ENCODE data around the gene SRGAP3.

SRGAP3 gene

DNA sequence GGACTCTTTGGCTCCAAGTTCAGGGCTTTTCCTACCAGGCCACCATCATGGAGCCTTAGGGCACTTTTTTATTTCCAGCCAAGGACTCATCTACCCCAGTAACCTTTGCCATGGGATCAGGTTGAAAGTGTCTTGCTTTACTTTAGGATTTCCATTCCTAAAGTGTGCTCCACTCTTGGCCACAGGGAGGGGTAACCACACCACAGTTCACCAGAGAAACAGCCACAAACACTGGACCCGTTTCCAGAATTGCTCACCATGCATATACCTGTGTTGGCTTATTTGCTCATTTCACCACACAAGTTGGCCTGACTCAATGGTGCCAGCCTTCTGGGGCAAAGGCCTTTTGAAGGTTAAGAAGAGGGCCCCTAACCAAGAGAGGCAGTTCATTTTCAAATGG is 215.6 kb downstream of the SRGAP3 start:
- ChIA-PET CTCF (no interaction called here), POLR2A (no interaction called here)
- TF ChIP-seq ZNF514 (tag by site-specific recombination; IDR thresholded peaks at IDR 0.05), result no peak
- TF ChIP-seq, protein P1, sequence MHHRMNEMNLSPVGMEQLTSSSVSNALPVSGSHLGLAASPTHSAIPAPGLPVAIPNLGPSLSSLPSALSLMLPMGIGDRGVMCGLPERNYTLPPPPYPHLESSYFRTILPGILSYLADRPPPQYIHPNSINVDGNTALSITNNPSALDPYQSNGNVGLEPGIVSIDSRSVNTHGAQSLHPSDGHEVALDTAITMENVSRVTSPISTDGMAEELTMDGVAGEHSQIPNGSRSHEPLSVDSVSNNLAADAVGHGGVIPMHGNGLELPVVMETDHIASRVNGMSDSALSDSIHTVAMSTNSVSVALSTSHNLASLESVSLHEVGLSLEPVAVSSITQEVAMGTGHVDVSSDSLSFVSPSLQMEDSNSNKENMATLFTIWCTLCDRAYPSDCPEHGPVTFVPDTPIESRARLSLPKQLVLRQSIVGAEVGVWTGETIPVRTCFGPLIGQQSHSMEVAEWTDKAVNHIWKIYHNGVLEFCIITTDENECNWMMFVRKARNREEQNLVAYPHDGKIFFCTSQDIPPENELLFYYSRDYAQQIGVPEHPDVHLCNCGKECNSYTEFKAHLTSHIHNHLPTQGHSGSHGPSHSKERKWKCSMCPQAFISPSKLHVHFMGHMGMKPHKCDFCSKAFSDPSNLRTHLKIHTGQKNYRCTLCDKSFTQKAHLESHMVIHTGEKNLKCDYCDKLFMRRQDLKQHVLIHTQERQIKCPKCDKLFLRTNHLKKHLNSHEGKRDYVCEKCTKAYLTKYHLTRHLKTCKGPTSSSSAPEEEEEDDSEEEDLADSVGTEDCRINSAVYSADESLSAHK (tag by site-specific recombination; IDR thresholded peaks at IDR 0.05), result no peak
- TF ChIP-seq ZFP41 (tag by site-specific recombination; IDR thresholded peaks at IDR 0.05; ENCODE audit: borderline replicate concordance), result no peak
- TF ChIP-seq ZNF560 (tag by site-specific recombination; IDR thresholded peaks at IDR 0.05; ENCODE audit: borderline replicate concordance), result no peak
- TF ChIP-seq, protein P2, sequence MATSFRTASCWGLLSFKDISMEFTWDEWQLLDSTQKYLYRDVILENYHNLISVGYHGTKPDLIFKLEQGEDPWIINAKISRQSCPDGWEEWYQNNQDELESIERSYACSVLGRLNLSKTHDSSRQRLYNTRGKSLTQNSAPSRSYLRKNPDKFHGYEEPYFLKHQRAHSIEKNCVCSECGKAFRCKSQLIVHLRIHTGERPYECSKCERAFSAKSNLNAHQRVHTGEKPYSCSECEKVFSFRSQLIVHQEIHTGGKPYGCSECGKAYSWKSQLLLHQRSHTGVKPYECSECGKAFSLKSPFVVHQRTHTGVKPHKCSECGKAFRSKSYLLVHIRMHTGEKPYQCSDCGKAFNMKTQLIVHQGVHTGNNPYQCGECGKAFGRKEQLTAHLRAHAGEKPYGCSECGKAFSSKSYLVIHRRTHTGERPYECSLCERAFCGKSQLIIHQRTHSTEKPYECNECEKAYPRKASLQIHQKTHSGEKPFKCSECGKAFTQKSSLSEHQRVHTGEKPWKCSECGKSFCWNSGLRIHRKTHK (tag by site-specific recombination; IDR thresholded peaks at IDR 0.05), result no peak
- no peak for TF ChIP-seq ZFP3 (tag by site-specific recombination; IDR thresholded peaks at IDR 0.05; ENCODE audit: low read depth)
- TF ChIP-seq, protein P3, sequence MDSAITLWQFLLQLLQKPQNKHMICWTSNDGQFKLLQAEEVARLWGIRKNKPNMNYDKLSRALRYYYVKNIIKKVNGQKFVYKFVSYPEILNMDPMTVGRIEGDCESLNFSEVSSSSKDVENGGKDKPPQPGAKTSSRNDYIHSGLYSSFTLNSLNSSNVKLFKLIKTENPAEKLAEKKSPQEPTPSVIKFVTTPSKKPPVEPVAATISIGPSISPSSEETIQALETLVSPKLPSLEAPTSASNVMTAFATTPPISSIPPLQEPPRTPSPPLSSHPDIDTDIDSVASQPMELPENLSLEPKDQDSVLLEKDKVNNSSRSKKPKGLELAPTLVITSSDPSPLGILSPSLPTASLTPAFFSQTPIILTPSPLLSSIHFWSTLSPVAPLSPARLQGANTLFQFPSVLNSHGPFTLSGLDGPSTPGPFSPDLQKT (IDR thresholded peaks at IDR 0.05; ENCODE audit: borderline replicate concordance, low read depth, low read length), result no peak
- TF ChIP-seq ZNF549 (tag by site-specific recombination; IDR thresholded peaks at IDR 0.05), result no peak
- no peak for TF ChIP-seq YY2 (tag by site-specific recombination; IDR thresholded peaks at IDR 0.05)
- no peak for TF ChIP-seq ZNF404 (tag by site-specific recombination; IDR thresholded peaks at IDR 0.05)
- no peak for TF ChIP-seq BCL11A (tag by site-specific recombination; IDR thresholded peaks at IDR 0.05; ENCODE audit: low read depth)
- no peak for TF ChIP-seq ZNF561 (tag by site-specific recombination; IDR thresholded peaks at IDR 0.05; ENCODE audit: borderline replicate concordance)
- TF ChIP-seq, protein P4, sequence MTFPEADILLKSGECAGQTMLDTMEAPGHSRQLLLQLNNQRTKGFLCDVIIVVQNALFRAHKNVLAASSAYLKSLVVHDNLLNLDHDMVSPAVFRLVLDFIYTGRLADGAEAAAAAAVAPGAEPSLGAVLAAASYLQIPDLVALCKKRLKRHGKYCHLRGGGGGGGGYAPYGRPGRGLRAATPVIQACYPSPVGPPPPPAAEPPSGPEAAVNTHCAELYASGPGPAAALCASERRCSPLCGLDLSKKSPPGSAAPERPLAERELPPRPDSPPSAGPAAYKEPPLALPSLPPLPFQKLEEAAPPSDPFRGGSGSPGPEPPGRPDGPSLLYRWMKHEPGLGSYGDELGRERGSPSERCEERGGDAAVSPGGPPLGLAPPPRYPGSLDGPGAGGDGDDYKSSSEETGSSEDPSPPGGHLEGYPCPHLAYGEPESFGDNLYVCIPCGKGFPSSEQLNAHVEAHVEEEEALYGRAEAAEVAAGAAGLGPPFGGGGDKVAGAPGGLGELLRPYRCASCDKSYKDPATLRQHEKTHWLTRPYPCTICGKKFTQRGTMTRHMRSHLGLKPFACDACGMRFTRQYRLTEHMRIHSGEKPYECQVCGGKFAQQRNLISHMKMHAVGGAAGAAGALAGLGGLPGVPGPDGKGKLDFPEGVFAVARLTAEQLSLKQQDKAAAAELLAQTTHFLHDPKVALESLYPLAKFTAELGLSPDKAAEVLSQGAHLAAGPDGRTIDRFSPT (tag by site-specific recombination; IDR thresholded peaks at IDR 0.05), result no peak
- no peak for TF ChIP-seq TCF7L2 (IDR thresholded peaks at IDR 0.05; ENCODE audit: borderline replicate concordance, low read depth, low read length)
- TF ChIP-seq, protein P5, sequence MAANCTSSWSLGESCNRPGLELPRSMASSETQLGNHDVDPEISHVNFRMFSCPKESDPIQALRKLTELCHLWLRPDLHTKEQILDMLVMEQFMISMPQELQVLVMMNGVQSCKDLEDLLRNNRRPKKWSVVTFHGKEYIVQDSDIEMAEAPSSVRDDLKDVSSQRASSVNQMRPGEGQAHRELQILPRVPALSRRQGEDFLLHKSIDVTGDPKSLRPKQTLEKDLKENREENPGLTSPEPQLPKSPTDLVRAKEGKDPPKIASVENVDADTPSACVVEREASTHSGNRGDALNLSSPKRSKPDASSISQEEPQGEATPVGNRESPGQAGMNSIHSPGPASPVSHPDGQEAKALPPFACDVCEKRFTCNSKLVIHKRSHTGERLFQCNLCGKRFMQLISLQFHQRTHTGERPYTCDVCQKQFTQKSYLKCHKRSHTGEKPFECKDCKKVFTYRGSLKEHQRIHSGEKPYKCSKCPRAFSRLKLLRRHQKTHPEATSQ (tag by site-specific recombination; IDR thresholded peaks at IDR 0.05), result no peak
- no peak for TF ChIP-seq ZFP37 (tag by site-specific recombination; IDR thresholded peaks at IDR 0.05)

DNA sequence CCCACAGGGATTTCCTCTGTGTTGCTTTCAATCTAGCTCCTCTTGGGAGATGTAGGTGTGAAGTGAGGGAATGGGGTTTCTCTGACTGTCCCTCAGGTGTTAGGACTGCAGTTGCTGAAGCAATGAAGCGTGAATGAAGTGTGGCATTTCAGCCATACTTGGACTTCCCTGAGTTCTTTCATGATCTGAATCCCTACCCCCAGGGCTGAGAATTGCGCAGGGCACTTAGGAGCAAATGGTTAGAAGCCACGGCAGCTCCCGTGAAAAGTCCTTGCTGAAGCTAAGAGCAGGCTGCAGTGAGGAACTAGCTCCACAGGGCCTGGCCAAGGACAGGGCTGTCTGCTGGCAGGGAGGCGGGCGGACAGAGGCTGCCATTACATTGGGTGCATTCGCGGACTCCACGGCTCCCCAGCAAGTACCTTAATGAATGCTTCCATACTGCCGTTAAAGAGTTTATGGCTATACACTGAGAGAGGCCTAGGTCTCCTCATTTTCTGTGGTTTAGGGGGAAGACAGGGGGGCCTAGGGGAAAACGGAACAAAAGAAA is 217.1 kb downstream of the SRGAP3 start:
- ChIA-PET POLR2A (no interaction called here), CTCF (no interaction called here)
- Histone ChIP-seq H3K4me1 (ENCODE audit: control insufficient read depth, insufficient read depth, low read length) (peaks cover 5% of the 10 kb centered on the region; the same call in 1 of the 2 replicates), H3K27ac (ENCODE audit: extremely low read depth, low read depth, low read length) (no peak overlapping the region), H3K36me3 (ENCODE audit: control insufficient read depth in 2 of 2, insufficient read depth in 1 of 2, low read length in 2 of 2) (no peaks in the 10 kb centered on the region), H3K9me3 (ENCODE audit: control insufficient read depth, insufficient read depth, low read depth, low read length) (no peaks in the 10 kb centered on the region), H3K4me3 (ENCODE audit: low read depth, low read length) (no peak overlapping the region)
- TF ChIP-seq ZEB2 (tag by site-specific recombination; IDR thresholded peaks at IDR 0.05), result no peak
- no peak for TF ChIP-seq ZNF175 (tag by site-specific recombination; IDR thresholded peaks at IDR 0.05)
- TF ChIP-seq PRDM1 (tag by site-specific recombination; IDR thresholded peaks at IDR 0.05), result no peak
- TF ChIP-seq, protein P6, sequence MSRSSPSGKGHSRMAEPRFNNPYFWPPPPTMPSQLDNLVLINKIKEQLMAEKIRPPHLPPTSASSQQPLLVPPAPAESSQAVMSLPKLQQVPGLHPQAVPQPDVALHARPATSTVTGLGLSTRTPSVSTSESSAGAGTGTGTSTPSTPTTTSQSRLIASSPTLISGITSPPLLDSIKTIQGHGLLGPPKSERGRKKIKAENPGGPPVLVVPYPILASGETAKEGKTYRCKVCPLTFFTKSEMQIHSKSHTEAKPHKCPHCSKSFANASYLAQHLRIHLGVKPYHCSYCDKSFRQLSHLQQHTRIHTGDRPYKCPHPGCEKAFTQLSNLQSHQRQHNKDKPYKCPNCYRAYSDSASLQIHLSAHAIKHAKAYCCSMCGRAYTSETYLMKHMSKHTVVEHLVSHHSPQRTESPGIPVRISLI (tag by site-specific recombination; IDR thresholded peaks at IDR 0.05), result no peak
- TF ChIP-seq, protein P7, sequence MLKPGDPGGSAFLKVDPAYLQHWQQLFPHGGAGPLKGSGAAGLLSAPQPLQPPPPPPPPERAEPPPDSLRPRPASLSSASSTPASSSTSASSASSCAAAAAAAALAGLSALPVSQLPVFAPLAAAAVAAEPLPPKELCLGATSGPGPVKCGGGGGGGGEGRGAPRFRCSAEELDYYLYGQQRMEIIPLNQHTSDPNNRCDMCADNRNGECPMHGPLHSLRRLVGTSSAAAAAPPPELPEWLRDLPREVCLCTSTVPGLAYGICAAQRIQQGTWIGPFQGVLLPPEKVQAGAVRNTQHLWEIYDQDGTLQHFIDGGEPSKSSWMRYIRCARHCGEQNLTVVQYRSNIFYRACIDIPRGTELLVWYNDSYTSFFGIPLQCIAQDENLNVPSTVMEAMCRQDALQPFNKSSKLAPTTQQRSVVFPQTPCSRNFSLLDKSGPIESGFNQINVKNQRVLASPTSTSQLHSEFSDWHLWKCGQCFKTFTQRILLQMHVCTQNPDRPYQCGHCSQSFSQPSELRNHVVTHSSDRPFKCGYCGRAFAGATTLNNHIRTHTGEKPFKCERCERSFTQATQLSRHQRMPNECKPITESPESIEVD (tag by site-specific recombination; IDR thresholded peaks at IDR 0.05), result no peak
- no peak for TF ChIP-seq SP2 (tag by site-specific recombination; IDR thresholded peaks at IDR 0.05)
- TF ChIP-seq ZNF510 (tag by site-specific recombination; IDR thresholded peaks at IDR 0.05; ENCODE audit: insufficient replicate concordance), result no peak

More for the DNA sequence above, 215.6 kb downstream of the SRGAP3 start:
- Histone ChIP-seq H3K9me3 (ENCODE audit: control insufficient read depth, insufficient read depth, low read depth, low read length) (no peaks in the 10 kb centered on the region), H3K36me3 (ENCODE audit: control insufficient read depth in 2 of 2, insufficient read depth in 1 of 2, low read length in 2 of 2) (no peaks in the 10 kb centered on the region), H3K4me1 (ENCODE audit: control insufficient read depth, insufficient read depth, low read length) (peaks cover 5% of the 10 kb centered on the region; the same call in 1 of the 2 replicates), H3K27ac (ENCODE audit: extremely low read depth, low read depth, low read length) (no peak overlapping the region), H3K4me3 (ENCODE audit: low read depth, low read length) (no peak overlapping the region)
